B cell (primary cell): Measurements from ENCODE around the gene NTM. TPM values are rescaled to one million over a fixed set of nuclear protein-coding genes. Genes with fewer than 3 reads are reported as not detected.

Source experiments
- ATAC-seq: fragments of 200-7000 bp; cut with Tn5 transposase; one replicate; pipeline ENCODE4 v1.10.0; 2021; ENCODE audit warnings: low read depth, mild to moderate bottlenecking, moderate number of reproducible peaks, moderate library complexity
- CTCF ChIA-PET: fragments of 350-600 bp; sonication (Branson Sonifier 250); formaldehyde crosslinking; loops from one replicate; lab custom pipeline; 2021; ENCODE audit warnings: antibody characterized with exemption, inconsistent platforms; lab: Charles Lee
- POLR2A ChIA-PET: fragments of 350-600 bp; sonication (Branson Sonifier 250); formaldehyde crosslinking; loops from one replicate; lab custom pipeline; 2021; ENCODE audit warnings: antibody characterized with exemption; lab: Charles Lee
- DNase-seq: peaks from one replicate; pipeline ENCODE4 v3.0.0; 2013
- H2AFZ ChIP-seq: 2 replicates; pipeline ENCODE4 v1.6.1; 2012; ENCODE audit warnings: mild to moderate bottlenecking, low read depth, low read length; ENCODE audit not compliant: insufficient read depth, poor library complexity, severe bottlenecking
- H3K27ac ChIP-seq, 2 donors: 1 replicate in 1 of 2; 2 replicates in 1 of 2; pipeline ENCODE4 v1.5.1; 2012 to 2013; ENCODE audit warnings: low read length in 2 of 2, mild to moderate bottlenecking in 2 of 2, moderate library complexity in 1 of 2
- H3K27me3 ChIP-seq, 4 experiments: fragments of 200-600 bp in 1 of 4; sonication (generic) in 1 of 4; replicated peaks in 1 of 4; 1 replicate in 2 of 4; 2 replicates in 2 of 4; pipeline versions ENCODE4 v1.6.1 to v1.7.0; 2013 to 2016; ENCODE audit warnings: low read length in 3 of 4, mild to moderate bottlenecking in 2 of 4, mixed read lengths in 1 of 4, moderate library complexity in 1 of 4; ENCODE audit not compliant: insufficient read depth in 4 of 4, control insufficient read depth in 3 of 4; ENCODE audit errors: control extremely low read depth in 1 of 4
- H3K36me3 ChIP-seq, 2 experiments: replicated peaks in 1 of 2; 1 replicate in 1 of 2; 2 replicates in 1 of 2; pipeline versions ENCODE4 v1.6.1 to v1.7.1; 2013; ENCODE audit warnings: low read length in 1 of 2; ENCODE audit not compliant: insufficient read depth in 2 of 2, control insufficient read depth in 1 of 2; ENCODE audit errors: control extremely low read depth in 1 of 2, extremely low read depth in 1 of 2
- H3K4me1 ChIP-seq, 2 donors: fragments of 200-600 bp in 1 of 2; sonication (generic) in 1 of 2; 1 replicate in 1 of 2; 2 replicates in 1 of 2; pipeline versions ENCODE4 v1.5.1 to v1.6.1; 2013 to 2017; ENCODE audit warnings: low read length in 2 of 2; ENCODE audit not compliant: control insufficient read depth in 2 of 2, insufficient read depth in 2 of 2
- H3K4me2 ChIP-seq: replicated peaks from 2 replicates; pipeline ENCODE3; 2012; ENCODE audit warnings: mild to moderate bottlenecking, low read depth, low read length; ENCODE audit not compliant: poor library complexity, severe bottlenecking
- H3K4me3 ChIP-seq, 5 experiments: fragments of 200-600 bp in 1 of 5; sonication (generic) in 1 of 5; 1 replicate in 3 of 5; 2 replicates in 2 of 5; pipeline versions ENCODE4 v1.5.1 to v1.7.0; 2011 to 2016; ENCODE audit warnings: low read length in 4 of 5, mild to moderate bottlenecking in 4 of 5, low read depth in 2 of 5, control low read depth in 1 of 5, moderate library complexity in 1 of 5; ENCODE audit not compliant: insufficient read depth in 1 of 5; ENCODE audit errors: control extremely low read depth in 1 of 5, extremely low read depth in 1 of 5
- H3K79me2 ChIP-seq: fragments of 200-600 bp; sonication (generic); one replicate; pipeline ENCODE4 v1.6.0; 2016; ENCODE audit warnings: low read length; ENCODE audit not compliant: control insufficient read depth, insufficient read depth
- H3K9ac ChIP-seq: fragments of 200-600 bp; sonication (generic); 2 replicates; pipeline ENCODE4 v1.6.1; 2017; ENCODE audit warnings: mild to moderate bottlenecking, low read length, moderate library complexity
- H3K9me3 ChIP-seq, 3 donors: one replicate each; pipeline versions ENCODE4 v1.6.1 to v1.7.1; 2013; ENCODE audit warnings: low read length in 2 of 3; ENCODE audit not compliant: control insufficient read depth in 2 of 3, insufficient read depth in 1 of 3; ENCODE audit errors: control extremely low read depth in 1 of 3
- H4K20me1 ChIP-seq: 2 replicates; pipeline ENCODE4 v1.6.0; 2012; ENCODE audit warnings: mild to moderate bottlenecking, low read length; ENCODE audit not compliant: insufficient read depth, control insufficient read depth, poor library complexity, severe bottlenecking
- H3K27ac Mint-ChIP-seq: one replicate; pipeline ENCODE4 v1.8.0; 2021; ENCODE audit warnings: mixed read lengths
- H3K27me3 Mint-ChIP-seq: one replicate; pipeline ENCODE4 v1.8.0; 2021; ENCODE audit warnings: mixed read lengths
- H3K4me1 Mint-ChIP-seq: one replicate; pipeline ENCODE4 v1.8.0; 2021; ENCODE audit warnings: mixed read lengths
- H3K4me3 Mint-ChIP-seq: one replicate; pipeline ENCODE4 v1.8.0; 2021; ENCODE audit warnings: mixed read lengths
- H3K9me3 Mint-ChIP-seq: one replicate; pipeline ENCODE4 v1.8.0; 2022; ENCODE audit warnings: mixed read lengths; ENCODE audit not compliant: insufficient read depth
- EZH2 ChIP-seq: IDR thresholded peaks from 2 replicates; pipeline ENCODE4 v1.6.1; 2012; ENCODE audit warnings: borderline replicate concordance, low read depth, mild to moderate bottlenecking, moderate library complexity, low read length; ENCODE audit not compliant: insufficient read depth, poor library complexity, severe bottlenecking
- WGBS: methylation state at CpG from one replicate; pipeline ENCODE4 v1.1.5; 2013; ENCODE audit warnings: missing lambda C conversion rate; ENCODE audit not compliant: insufficient coverage; 5-methylcytosine and 5-hydroxymethylcytosine counted together
- intact Hi-C: fragments of 100-400 bp; cut with micrococcal nuclease; formaldehyde crosslinking; loops from one replicate; pipeline ENCODE4 v1.10.0; 2022
- polyA plus RNA-seq: library from polyadenylated mRNA; depleted of rRNA; stranded (reverse); fragments of >200 nt; gene quantifications from 2 replicates; pipeline ENCODE4 v1.2.3, GENCODE V29; 2012
- total RNA-seq, 2 donors: library from RNA; stranded (reverse); fragments of 120-200 nt in 1 of 2; gene quantifications; 1 replicate in 1 of 2; 2 replicates in 1 of 2; pipeline versions ENCODE4 v1.2.3 to v1.2.4, GENCODE V29; 2013 to 2022
- TF ChIP-seq, protein P1 (sequence below): fragments of 200-600 bp; IDR thresholded peaks from one replicate; pipeline ENCODE4 v1.8.0; 2022; ENCODE audit warnings: antibody characterized with exemption, mild to moderate bottlenecking

Gene NTM
- total and polyA plus RNA-seq, 2 donors (not counting 1 experiment from before 2014, with no cell fraction given), result not detected

DNA sequence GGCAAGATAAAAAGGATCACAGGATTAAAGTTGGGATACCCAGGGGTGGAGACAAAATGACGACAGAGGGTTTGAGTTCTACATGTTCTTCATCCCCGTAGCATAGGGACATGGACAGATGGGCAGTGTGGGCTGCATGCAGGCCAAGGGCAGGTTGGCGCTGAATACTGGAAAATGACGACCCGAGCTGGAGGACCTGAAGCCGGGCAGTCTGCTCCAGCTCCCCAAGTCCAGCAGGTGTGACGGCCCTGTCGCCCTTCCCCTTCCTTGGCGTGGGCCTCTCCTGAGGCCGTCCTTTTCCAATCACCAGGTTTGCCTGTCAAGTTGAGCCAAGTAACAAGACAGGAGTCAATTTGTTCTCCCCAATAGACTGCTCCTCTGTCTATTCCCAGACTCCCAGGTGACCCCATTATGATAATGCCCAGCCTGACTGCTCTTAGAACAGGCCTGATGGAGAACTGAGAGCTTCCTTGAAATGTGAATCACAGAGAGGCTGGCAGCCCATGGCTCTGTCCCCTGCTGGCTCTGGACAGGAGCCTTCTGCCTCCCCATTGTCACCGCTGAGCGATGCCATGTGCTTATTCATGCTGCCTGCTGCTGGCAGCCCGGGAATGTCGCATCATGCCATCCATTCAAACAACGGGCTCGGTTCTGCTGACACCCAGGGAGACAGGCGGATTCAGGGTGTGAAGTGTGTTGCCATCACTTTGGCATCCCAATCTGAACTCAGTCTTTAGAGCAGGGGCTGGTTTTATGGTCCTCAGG, 392.1 kb downstream of the NTM start:
- DNase-seq, result no peak
- Histone ChIP-seq H2AFZ (no peak overlapping the region), H3K4me1 (no peaks in the 10 kb centered on the region), H3K79me2 (no peaks in the 10 kb centered on the region), H4K20me1 (no peaks in the 10 kb centered on the region), H3K4me3 (no peak overlapping the region), H3K4me2 (no peak overlapping the region), H3K9me3 (peaks cover 0 to 7% (median 0%) of the 10 kb centered on the region in 3 donors), H3K36me3 (no peaks in the 10 kb centered on the region), H3K27ac (no peak overlapping the region), H3K27me3 (no peaks in the 10 kb centered on the region), H3K9ac (no peak overlapping the region)
- Mint-ChIP-seq H3K4me3 (no peak overlapping the region), H3K4me1 (no peaks in the 10 kb centered on the region), H3K9me3 (no peaks in the 10 kb centered on the region), H3K27ac (no peak overlapping the region), H3K27me3 (no peaks in the 10 kb centered on the region)
- POLR2A ChIA-PET, result no interaction called here
- intact Hi-C loops, result no loop called here
- CTCF ChIA-PET, result no interaction called here
- ATAC-seq, result no peak
- TF ChIP-seq EZH2, result no peak
- TF ChIP-seq, protein P1, sequence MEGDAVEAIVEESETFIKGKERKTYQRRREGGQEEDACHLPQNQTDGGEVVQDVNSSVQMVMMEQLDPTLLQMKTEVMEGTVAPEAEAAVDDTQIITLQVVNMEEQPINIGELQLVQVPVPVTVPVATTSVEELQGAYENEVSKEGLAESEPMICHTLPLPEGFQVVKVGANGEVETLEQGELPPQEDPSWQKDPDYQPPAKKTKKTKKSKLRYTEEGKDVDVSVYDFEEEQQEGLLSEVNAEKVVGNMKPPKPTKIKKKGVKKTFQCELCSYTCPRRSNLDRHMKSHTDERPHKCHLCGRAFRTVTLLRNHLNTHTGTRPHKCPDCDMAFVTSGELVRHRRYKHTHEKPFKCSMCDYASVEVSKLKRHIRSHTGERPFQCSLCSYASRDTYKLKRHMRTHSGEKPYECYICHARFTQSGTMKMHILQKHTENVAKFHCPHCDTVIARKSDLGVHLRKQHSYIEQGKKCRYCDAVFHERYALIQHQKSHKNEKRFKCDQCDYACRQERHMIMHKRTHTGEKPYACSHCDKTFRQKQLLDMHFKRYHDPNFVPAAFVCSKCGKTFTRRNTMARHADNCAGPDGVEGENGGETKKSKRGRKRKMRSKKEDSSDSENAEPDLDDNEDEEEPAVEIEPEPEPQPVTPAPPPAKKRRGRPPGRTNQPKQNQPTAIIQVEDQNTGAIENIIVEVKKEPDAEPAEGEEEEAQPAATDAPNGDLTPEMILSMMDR, result no peak
- WGBS, result 96% methylated on average over 17 of the region's 17 CpGs

DNA sequence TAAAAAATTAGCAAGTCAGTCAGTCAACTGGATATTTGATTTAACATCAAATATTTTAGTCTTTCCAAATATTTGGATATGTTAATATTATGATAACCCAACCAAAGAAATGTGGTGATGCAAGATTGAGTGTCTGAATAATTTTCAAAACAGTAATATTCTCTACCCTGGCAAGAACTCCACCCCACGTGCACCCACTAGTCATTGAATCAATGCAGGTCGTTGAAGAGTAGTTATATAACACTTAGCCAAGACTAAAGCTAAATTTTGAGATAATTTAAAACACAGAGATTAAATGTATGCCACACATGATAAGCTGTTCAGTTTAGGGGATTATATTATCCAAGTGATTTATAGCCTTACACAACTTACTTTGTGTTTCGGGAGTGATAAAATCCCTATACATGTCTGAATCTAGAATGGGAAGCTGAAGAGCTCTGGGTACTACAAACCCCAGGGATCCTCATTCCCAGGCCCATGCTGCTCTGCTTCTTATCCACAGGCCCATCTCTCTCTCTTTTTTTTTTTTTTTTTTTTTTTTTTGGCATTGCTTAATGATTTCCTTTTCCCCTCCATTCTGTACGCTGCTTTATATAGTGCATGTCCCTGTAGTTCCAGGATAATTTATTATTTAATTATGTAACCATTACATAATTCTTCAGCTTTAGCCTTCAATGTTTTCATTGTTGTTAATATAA, 392.9 kb downstream of the NTM start:
- no peak for ATAC-seq
- Histone ChIP-seq H3K36me3 (no peaks in the 10 kb centered on the region), H3K9me3 (peaks cover 0 to 7% (median 0%) of the 10 kb centered on the region in 3 donors), H3K4me1 (no peaks in the 10 kb centered on the region), H3K79me2 (no peaks in the 10 kb centered on the region), H3K4me2 (no peak overlapping the region), H2AFZ (no peak overlapping the region), H3K9ac (no peak overlapping the region), H3K27me3 (no peaks in the 10 kb centered on the region), H4K20me1 (no peaks in the 10 kb centered on the region), H3K4me3 (no peak overlapping the region), H3K27ac (no peak overlapping the region)
- TF ChIP-seq EZH2, result no peak
- H3K9me3 Mint-ChIP-seq, result no peaks in the 10 kb centered on the region
- no peak overlapping the region for H3K27ac Mint-ChIP-seq
- POLR2A ChIA-PET, result no interaction called here
- no CpG with 5 or more reads among the region's 4 CpGs for WGBS
- no peaks in the 10 kb centered on the region for H3K4me1 Mint-ChIP-seq
- intact Hi-C loops, result no loop called here
- H3K27me3 Mint-ChIP-seq, result no peaks in the 10 kb centered on the region
- CTCF ChIA-PET, result no interaction called here
- H3K4me3 Mint-ChIP-seq, result no peak overlapping the region
- DNase-seq, result no peak
